CD4-positive, alpha-beta T cell treated with Interleukin-12 subunit alpha and Interleukin-12 subunit beta, for 1 hour (primary cell): ENCODE results near the gene MYO15A.

Experiments
- DNase-seq: peaks from one replicate; pipeline ENCODE4 v3.0.0-alpha.2; 2020

The MYO15A gene

DNA sequence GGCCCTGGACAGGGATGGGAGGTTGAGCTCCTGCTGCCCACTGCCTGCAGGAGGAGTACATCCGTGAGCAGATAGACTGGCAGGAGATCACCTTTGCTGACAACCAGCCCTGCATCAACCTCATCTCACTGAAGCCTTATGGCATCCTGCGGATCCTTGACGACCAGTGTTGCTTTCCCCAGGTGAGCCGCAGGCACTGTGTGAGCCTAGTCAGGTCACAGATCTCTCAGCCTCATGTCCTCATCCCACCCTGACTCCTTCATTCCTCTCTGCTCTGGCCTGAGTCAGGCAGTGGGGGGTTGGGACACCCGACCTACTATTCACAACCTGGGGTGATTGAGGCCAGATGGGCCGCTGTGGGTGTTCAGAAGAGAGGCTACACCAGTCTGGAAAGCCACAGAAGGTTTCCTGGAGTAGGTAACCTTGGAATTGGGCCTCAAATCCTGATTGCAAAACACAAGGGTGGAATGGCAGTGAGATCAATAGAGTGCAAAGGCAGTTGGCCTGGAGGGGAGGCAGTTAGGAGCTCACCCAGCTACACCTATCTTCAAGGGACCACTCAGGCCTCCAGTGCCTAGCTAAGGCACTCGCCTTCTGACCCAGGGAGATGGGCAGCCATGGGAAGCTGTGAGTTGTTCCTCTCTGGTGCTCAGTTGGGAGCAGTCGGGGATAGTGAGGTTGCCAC lies 29.7 kb downstream of the MYO15A start:
- DNase-seq, result no peak

DNA sequence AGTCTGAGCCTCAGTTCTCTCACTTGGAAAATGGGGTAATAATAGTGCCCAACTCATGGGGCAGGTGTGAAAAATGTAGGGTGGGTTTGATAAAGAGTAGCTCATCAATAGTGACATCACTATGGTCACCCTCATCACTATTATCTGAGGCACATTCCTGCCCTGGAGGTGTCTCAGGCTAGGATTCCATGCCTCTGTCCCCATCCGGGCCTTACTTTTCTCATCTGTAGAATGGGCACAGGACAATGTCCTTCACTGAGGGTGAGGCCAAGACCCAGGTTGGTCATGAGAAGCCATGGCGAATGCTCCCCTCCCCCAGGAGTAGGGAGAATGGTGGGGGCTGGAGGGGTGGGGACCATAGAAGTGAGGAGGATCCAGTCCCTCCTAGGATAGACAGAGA lies 30.5 kb downstream of the MYO15A start:
- no peak for DNase-seq

DNA sequence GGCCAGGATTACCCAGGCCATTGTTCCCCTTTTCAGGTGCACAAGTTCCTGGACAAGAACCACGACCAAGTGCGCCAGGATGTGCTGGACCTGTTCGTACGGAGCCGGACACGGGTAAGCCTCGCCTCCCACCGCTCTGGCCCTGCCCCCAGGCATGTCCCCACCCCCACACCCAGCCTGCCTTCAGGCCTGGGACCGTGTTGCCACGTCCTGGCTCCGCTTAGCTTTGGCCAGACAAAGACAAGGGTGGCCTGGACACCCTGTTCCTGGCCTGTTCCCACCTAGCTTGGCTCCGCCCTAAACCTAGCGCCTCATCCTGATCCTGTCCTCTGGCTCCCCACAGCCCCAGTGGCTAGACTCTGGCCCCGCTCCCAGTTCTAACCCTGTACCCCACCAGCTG lies 30.9 kb downstream of the MYO15A start:
- no peak for DNase-seq

DNA sequence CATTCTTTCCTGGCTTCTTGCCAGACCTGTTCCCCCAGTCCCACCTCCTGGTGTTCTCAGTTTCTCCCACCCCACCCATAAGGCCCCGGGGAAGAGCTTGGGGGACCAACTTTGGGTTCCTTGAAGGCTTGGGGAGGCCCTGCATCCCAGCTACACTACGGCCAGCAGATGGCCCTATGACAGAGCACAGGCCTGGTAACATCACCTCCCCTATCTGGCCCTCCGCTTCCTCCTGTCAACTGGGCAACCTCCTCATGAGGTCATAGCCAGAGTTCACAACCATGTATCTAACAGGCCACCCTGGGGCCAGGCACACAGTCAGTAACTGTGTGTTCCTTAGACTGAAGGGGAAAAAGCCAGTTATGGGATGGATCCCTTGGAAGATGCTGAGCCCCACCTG lies 31.4 kb downstream of the MYO15A start:
- DNase-seq, result no peak

DNA sequence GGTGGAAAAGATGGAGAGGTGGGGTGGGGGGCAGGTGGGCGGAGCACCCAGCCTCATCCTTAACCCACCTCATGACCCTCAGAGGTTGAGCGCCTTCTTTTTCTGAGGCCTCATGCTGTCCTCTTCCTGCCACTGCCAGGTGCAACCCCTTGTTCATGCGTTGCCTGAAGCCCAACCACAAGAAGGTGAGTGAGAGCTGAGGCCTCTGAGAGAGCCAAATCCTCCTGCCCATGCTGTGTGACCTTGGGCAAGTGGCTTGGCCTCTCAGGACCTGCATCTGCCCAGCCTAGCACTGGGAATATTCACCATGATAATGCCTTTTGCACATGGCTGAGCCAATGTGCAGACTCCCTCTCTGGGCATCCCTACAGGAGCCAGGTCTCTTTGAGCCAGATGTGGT lies 32.1 kb downstream of the MYO15A start:
- DNase-seq, result no peak

DNA sequence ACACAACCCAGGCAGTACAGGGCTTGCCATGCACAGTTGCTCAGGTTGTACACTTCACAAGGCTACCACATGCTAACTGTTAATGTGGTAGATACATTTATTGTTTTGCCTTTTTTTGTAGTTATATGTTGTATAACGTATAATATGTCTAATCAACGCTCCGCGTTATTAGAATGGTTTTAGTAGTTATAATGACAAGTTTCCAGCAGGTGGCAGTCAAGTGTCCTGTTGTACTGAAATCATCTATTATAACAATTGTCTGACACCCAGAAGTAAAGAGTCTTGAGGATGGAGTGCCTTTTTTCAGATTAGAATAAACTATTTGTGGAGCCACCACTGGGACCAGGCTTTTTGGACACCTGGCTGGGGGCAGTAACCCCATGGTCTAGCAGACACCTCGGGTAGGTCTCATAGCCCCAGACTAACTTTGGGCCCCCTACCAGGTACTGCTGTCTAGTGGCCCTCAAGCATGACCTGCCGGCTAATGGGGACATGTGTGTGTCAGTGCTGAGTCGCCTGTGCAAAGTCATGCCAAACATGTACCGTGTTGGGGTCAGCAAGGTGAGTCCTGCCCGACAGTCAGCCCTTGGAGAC lies 32.8 kb downstream of the MYO15A start:
- peak; percentile 73 for DNase-seq

DNA sequence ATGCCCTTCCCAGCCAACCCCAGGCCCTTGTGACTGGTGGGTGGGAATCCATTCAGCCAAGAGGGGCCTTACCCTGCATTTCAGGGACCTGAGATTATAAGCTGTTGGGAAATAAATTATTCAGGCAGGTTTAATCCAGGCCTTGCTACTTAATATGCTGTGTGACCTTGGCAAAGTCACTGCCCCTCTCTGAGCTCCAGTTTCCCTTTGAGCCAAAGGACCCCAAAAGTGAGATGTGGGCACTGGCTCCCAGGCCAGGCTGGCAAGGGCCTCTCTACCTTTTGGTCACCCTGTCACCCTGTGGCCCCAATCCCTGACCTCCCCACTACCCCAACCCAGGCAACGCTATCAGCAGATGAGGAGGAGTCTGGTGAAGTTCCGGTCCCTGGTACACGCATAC lies 33.9 kb downstream of the MYO15A start:
- DNase-seq, result no peak

DNA sequence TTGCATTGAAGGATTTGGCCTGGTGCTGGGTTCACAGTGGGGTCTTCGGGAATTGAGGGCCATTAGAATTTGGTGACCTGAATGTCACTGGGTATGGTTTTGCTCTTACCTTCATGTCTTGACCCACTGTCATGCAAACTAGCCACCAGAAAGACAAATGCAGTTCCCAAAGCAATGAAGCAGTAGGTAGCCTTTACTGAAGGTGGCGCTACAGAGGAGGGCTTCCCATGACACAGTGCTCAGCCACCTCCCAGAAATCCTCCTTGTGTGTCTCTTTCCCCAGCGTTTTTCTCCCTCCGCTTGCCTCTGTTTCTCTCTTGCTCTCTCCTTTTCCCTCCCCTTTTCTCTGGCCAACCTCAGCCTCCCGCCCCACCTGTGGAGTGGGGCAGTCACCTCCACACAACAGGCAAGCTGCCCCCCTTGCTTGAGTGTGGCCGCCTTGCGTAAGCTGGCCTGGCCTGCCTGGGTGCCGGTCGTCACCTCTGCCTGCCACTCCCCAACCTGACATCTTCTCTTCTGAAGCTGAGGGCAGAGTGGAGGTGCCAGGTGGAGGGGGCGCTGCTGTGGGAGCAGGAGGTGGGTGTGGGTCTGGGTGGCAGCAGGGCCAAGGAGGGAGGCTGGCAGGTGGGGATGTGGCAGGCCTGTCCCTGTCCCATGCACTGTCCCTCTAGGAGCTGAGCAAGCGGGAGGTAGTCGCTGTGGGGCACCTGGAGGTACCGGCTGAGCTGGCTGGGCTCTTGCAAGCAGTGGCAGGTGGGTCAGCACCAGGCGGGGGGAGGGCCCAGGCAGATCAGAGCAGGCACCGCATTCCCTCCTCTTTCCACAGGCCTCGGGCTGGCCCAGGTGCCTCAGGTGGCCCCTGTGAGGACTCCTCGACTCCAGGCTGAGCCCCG lies 34.7 kb downstream of the MYO15A start:
- DNase-seq, result no peak

DNA sequence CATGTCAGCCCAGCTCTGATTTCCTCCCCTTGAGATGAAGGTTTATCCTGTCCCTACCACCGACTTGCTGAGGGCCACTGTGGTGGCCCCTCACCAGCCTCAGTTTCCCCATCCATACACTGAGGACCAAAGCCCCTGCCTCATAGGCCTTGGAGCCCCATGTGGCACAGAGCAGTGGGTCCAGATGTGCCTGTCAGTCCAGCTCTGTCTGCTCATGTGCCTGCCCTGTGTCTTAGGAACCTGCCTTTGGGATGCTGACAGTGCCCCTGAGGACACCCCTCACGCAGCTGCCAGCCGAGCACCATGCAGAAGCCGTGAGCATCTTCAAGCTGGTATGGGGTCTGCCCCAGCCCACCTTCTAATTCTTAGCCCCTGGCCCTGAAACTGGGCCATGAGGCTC lies 35.7 kb downstream of the MYO15A start:
- DNase-seq, result no peak

DNA sequence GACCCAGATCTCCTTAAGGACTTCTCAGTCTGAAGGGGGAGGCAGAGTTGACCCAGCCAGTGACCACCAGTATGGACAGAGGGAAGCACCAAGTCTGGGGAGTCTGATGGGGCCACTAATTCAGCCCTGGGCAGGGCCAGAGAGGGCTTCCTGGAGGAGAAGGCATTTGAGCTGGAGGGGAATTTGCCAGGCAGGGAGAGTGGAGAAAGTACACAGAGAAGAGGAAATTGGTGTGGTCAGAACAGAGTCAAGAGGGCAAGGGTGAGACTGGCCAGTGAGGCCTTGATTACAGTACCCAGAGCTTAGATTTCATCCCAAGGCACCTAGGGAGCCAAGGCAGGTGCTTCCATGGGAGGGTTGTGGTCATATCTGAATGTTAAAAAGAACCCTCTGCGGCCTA lies 36.3 kb downstream of the MYO15A start:
- DNase-seq, result no peak

DNA sequence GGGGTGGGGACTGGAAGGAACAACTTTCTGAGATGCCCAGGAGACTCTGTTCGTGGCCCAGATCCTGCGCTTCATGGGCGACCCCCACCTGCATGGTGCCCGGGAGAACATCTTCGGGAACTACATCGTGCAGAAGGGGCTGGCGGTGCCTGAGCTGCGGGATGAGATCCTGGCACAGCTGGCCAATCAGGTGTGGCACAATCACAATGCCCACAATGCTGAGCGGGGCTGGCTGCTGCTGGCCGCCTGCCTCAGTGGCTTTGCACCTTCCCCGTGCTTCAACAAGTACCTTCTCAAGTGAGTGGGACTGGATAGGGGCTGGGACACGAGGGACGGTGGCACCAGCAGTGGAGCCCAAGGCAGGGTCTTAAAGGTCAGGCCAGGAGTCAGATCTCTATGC lies 37.3 kb downstream of the MYO15A start:
- DNase-seq, result no peak

DNA sequence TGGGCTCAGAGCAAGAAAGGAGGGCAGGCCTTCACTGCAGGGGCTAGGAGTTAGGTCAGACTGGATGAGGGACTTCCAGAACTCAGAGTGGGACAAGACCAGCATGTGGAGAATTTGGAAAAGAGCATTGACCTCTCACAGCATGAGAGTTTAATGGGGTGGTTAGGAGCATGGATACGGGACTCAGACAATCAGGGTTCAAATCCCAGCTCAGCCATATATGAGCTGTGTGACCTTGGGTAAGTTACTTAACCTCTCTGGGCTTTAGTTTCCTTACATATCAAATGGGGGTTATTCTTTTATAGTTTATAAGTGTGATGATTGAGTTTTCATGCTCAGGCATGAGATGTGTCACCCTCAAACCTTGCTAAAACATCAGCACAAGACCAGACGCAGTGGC lies 37.7 kb downstream of the MYO15A start:
- DNase-seq, result no peak

DNA sequence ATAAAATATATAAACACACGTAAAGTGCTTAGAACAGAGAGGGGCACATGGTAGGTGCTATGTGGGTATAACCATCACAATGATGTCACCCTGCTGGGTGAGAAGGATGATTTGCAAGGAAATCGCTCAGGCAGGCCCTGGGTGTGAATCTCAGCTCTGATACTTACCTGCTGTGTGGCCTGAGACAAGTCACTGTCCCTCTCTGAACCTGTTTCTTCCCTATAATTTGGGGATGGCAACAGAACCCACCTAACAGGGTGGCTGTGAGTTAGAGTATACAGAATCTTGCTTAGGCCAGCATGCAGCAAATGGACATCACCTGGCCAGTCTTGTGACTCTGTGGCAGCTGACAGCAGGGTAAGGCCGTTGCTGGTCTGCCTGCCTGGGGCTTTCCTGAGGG lies 38.4 kb downstream of the MYO15A start:
- DNase-seq, result no peak

DNA sequence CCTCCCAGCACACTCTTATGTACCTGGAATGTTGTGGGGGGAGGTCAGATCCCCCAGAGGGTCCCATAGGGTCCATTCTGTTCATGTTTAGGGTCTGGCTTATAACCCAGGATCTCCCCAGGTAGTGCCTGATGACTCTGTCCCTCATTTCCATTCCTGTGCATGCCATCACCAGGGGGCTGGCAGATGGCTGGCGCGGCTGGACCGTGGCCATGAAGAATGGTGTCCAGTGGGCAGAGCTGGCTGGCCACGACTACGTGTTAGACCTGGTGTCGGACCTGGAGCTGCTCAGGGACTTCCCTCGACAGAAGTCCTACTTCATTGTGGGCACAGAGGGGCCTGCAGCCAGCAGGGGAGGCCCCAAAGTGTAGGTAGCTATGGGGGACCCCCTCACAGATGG lies 40.0 kb downstream of the MYO15A start:
- no peak for DNase-seq

DNA sequence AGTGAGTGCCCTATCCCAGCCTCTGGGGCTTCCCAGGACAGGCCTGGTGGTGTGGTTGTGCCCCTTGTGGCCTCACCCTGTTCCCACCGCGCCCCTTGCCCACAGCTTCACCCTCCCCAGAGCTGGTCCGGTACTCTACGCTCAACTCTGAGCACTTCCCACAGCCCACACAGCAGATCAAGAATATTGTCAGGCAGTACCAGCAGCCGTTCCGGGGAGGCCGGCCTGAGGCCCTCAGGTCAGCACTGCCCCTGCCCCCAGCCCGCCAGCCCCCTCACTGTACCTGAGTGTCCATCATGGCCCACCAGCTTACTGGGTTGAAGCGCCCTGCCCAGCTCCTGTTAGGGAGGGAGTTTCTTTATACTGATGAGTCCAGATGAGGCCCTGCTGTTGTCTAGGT lies 42.7 kb downstream of the MYO15A start:
- DNase-seq, result no peak

DNA sequence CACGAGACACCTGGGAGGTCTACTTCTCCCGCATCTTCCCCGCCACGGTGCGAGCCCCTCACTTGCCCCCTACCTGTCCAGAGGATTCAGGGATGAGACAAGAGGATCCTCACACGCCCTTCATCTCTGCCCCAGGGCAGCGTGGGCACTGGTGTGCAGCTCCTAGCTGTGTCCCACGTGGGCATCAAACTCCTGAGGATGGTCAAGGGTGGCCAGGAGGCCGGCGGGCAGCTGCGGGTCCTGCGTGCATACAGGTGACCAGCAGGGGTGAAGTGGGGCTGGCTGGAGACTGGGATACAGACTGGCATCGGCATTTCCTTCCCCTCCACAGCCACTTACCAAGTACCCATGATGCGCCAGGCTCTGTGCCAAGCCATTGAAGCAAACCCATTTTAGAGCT lies 46.6 kb downstream of the MYO15A start:
- no peak for DNase-seq

DNA sequence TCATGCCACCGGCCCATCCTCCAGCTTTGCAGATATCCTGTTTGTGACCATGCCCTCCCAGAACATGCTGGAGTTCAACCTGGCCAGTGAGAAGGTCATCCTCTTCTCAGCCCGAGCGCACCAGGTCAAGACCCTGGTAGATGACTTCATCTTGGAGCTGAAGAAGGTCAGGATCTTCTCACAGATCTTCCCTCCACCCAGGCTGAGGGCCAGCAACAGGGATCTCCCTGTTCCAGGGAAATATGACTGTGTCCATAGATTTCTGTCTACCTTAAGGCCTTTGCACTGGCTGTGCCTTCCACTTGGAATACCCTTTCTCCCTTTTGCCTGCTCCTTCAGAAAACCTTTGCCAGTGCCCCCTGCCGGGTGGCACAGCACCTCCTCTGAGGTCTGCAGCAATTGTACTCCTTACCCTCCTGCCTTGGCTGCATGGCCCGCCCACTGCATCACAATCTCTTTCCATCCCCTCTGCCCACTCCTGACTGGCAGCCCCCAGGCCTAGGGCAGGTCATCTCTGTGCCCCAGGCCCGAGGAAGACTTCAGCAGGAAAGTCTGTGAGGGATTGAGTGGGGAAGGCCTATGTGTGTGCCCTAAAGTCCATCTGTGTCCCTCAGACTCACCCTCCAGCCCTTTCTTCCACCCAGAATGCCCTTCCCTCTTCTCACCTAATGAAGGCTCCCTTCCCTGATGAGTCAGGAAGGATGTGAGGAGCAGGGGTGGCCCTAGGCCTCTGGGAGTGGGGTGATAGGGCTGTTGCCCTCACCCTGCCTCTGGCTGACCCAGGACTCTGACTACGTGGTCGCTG lies 47.8 kb downstream of the MYO15A start:
- no peak for DNase-seq

DNA sequence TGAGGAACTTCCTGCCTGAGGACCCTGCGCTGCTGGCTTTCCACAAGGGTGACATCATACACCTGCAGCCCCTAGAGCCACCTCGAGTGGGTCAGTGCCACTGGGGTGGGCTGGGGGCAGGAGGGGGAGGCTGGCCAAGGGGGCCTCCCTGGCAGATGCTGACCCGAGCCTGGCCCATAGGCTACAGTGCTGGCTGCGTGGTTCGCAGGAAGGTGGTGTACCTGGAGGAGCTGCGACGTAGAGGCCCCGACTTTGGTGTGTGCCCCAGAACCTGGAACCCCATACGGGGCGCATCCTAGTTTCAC lies 48.4 kb downstream of the MYO15A start:
- no peak for DNase-seq

DNA sequence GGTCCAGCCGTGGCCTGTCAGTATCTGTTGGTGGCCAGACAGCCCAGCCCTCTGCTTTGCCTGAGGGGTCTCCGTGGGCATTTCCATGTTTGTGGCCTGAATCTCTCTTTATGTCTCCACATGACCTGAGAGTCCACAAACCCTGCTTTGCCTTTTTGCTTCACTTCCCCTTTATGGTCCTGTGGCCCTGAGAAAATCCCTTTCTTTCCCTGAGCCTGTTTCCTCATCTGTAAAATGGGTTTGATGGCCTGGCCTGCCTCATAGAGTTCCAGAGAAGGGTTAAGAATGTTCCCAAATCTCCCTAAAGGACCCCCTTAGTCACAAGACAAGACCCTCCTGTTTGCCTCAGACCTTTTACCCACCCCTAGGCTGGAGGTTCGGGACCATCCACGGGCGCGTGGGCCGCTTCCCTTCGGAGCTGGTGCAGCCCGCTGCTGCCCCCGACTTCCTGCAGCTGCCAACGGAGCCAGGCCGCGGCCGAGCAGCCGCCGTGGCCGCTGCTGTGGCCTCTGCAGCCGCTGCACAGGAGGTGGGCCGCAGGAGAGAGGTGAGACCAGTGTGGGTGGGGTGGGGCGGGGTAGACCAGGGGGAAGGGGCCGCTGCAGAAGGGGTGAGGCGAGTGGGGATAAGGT lies 48.9 kb downstream of the MYO15A start:
- DNase-seq, result no peak

DNA sequence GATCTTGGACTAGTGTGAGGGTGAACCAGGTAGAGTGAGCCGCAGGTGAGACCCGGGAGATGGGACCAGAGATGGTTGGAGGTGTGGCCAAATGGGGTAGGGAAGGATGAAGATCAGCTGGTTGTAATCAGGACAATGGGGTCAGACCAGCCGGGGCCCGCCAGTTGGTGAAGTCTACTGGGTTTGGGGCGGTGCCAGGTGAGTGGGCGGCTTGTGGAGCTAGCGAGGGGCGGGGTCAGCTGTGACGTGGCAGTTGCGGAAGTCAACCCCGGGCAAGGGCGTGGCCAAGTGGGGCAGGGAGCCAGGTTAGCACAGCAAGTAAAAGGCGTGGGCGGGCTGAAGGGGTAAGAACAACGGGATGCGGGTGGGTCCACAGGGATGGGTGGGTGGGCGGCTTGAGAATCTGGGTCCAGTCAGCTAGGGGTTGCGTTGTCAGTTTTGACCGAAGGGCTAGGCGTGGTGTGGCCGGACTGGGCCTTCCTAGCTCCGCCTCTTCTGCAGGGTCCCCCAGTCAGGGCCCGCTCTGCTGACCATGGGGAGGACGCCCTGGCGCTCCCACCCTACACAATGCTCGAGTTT lies 49.6 kb downstream of the MYO15A start:
- peak; percentile 95 for DNase-seq

DNA sequence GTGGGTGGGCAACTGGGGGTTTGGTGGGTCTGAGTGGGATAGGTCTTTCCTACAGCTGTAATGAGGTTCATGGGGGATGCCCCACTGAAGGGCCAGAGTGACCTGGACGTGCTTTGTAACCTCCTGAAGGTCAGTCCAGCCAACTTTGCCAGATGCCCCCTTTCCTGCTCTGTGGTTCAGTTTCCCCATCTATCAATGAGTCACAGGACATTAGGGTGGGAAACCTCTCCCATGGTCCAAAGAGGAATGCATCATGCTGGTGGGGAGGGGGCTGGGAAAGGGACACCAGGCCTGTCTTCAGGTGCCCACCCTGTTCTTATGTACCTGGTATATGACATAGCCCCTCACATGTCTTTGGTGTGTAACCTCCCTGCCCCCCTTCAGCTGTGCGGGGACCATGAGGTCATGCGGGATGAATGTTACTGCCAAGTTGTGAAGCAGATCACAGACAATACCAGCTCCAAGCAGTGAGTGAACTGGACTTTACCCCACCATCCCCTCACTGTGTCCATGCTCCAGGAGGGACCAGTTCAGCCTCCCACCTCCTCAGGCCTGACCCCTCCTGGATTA lies 51.1 kb downstream of the MYO15A start:
- no peak for DNase-seq

DNA sequence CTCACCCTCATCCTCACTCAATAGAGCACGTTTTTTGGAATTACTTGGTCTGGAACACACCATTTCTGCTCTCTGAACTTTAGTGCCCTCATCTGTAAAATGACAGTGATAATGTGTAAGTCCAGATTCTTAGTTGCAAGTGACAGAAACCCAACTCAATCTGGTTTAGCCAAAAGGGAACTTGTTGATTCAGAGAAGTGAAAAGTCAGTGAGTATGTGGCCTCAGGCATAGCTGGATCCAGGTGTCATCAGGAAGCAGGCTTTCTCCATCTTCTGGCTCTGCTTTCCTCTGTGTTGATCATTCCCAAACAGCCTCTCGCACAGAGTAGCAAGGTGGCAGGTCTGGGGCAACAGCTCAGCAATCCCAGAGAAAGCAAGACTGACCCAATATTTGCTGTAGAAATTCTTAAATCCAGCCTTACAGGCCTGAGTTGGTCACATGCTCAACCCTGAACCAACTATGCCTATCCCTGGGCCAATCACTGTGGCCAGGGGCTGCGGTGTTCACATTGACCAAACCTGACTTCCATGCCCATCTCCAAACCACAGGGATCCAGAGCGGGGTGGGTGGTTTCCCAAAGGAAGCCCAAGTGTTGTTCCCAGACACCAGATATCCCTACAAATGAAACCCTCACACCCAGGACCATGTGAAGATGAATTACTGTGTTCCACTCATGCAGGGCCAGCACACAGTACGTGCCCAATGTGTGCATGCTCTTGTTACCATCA lies 51.7 kb downstream of the MYO15A start:
- DNase-seq, result no peak
